IMR-90 (cell line): ENCODE data around the gene ADAMTS12. TPM values are rescaled to one million over a fixed set of nuclear protein-coding genes. Genes with fewer than 3 reads are reported as not detected.

ENCODE experiments used
- ATAC-seq: fragments of 200-7000 bp; cut with Tn5 transposase; 2 replicates; pipeline ENCODE4 v1.9.1; 2020; ENCODE audit warnings: low read depth, mild to moderate bottlenecking, moderate library complexity
- BruUV-seq: library from RNA; stranded (reverse); fragments of 400-500 nt; replicated peaks from 2 replicates; lab custom pipeline; 2021; lab: Mats Ljungman, UMichigan
- CTCF ChIA-PET: fragments of 300-600 bp; formaldehyde crosslinking; extraction: SDS; loops from one replicate; lab custom pipeline; 2021; ENCODE audit warnings: antibody characterized with exemption; lab: Yijun Ruan, JAX
- POLR2A ChIA-PET: fragments of 300-600 bp; sonication (Branson Sonifier 250); formaldehyde crosslinking; loops from one replicate; lab custom pipeline; 2022; ENCODE audit warnings: antibody characterized with exemption; ENCODE audit not compliant: unreplicated experiment; lab: Charles Lee
- DNase-seq: peaks from one replicate; pipeline ENCODE4 v3.0.0; 2013
- H2AFZ ChIP-seq: replicated peaks from 2 replicates; pipeline ENCODE3; 2013; ENCODE audit warnings: low read length, mild to moderate bottlenecking; ENCODE audit not compliant: poor library complexity
- H2AK5ac ChIP-seq: 2 replicates; pipeline ENCODE4 v1.6.1; 2013; ENCODE audit warnings: low read depth, low read length, inconsistent platforms
- H2AK9ac ChIP-seq: replicated peaks from 2 replicates; pipeline ENCODE3; 2013; ENCODE audit warnings: mild to moderate bottlenecking, low read depth, low read length, moderate library complexity; ENCODE audit not compliant: poor library complexity
- H2BK120ac ChIP-seq: 2 replicates; pipeline ENCODE4 v1.6.1; 2013; ENCODE audit warnings: low read depth, low read length, inconsistent platforms
- H2BK15ac ChIP-seq: 3 replicates; pipeline ENCODE4 v1.6.1; 2013; ENCODE audit warnings: low read depth, low read length, inconsistent platforms
- H2BK20ac ChIP-seq: 2 replicates; pipeline ENCODE4 v1.6.1; 2013; ENCODE audit warnings: low read depth, mild to moderate bottlenecking, inconsistent platforms, low read length, moderate library complexity
- H2BK5ac ChIP-seq: 2 replicates; pipeline ENCODE4 v1.6.1; 2013; ENCODE audit warnings: mild to moderate bottlenecking, low read depth, low read length, inconsistent platforms; ENCODE audit not compliant: poor library complexity, severe bottlenecking
- H3K14ac ChIP-seq: replicated peaks from 2 replicates; pipeline ENCODE4 v1.6.1; 2013; ENCODE audit warnings: low read depth, low read length, inconsistent platforms
- H3K18ac ChIP-seq: 2 replicates; pipeline ENCODE4 v1.6.1; 2013; ENCODE audit warnings: low read depth, low read length, control low read depth
- H3K23ac ChIP-seq: 2 replicates; pipeline ENCODE4 v1.6.1; 2013; ENCODE audit warnings: low read depth, low read length, inconsistent platforms
- H3K27ac ChIP-seq: 2 replicates; pipeline ENCODE4 v1.5.1; 2013; ENCODE audit warnings: mild to moderate bottlenecking, control low read depth, low read length; ENCODE audit not compliant: insufficient read depth
- H3K27me3 ChIP-seq: 2 replicates; pipeline ENCODE4 v1.6.1; 2013; ENCODE audit warnings: low read length; ENCODE audit not compliant: control insufficient read depth, insufficient read depth
- H3K36me3 ChIP-seq: 2 replicates; pipeline ENCODE4 v1.6.1; 2013; ENCODE audit warnings: low read length, mixed read lengths; ENCODE audit not compliant: control insufficient read depth, insufficient read depth
- H3K4ac ChIP-seq: 2 replicates; pipeline ENCODE4 v1.6.1; 2013; ENCODE audit warnings: low read depth, low read length, inconsistent platforms
- H3K4me1 ChIP-seq: 2 replicates; pipeline ENCODE4 v1.6.1; 2013; ENCODE audit warnings: low read length, mixed read lengths; ENCODE audit not compliant: control insufficient read depth, insufficient read depth
- H3K4me2 ChIP-seq: 2 replicates; pipeline ENCODE4 v1.6.1; 2013; ENCODE audit warnings: low read depth, mild to moderate bottlenecking, control low read depth, low read length, moderate library complexity
- H3K4me3 ChIP-seq: 2 replicates; pipeline ENCODE4 v1.5.1; 2013; ENCODE audit warnings: low read depth, mild to moderate bottlenecking, control low read depth, low read length, moderate library complexity; ENCODE audit not compliant: insufficient read depth
- H3K56ac ChIP-seq: 2 replicates; pipeline ENCODE4 v1.6.1; 2013; ENCODE audit warnings: low read length, inconsistent platforms; ENCODE audit not compliant: insufficient read depth; ENCODE audit errors: extremely low read depth
- H3K79me1 ChIP-seq, 2 experiments: 2 replicates each; pipeline ENCODE4 v1.6.1; 2013; ENCODE audit warnings: low read length in 2 of 2, inconsistent platforms in 1 of 2, low read depth in 1 of 2
- H3K9ac ChIP-seq: 2 replicates; pipeline ENCODE4 v1.6.1; 2013; ENCODE audit warnings: low read depth, low read length, control low read depth
- H3K9me1 ChIP-seq: 2 replicates; pipeline ENCODE4 v1.6.1; 2013; ENCODE audit warnings: low read length, inconsistent platforms; ENCODE audit not compliant: insufficient read depth
- H3K9me3 ChIP-seq: 2 replicates; pipeline ENCODE4 v1.6.1; 2013; ENCODE audit warnings: low read length; ENCODE audit not compliant: control insufficient read depth, insufficient read depth
- H4K20me1 ChIP-seq: 2 replicates; pipeline ENCODE4 v1.6.1; 2013; ENCODE audit warnings: low read length, inconsistent platforms; ENCODE audit not compliant: insufficient read depth
- H4K5ac ChIP-seq: 2 replicates; pipeline ENCODE4 v1.6.1; 2013; ENCODE audit warnings: mild to moderate bottlenecking, low read depth, low read length, control low read depth
- H4K8ac ChIP-seq, 2 experiments: 2 replicates each; pipeline ENCODE4 v1.6.1; 2013; ENCODE audit warnings: low read depth in 2 of 2, low read length in 2 of 2, control low read depth in 1 of 2, inconsistent platforms in 1 of 2
- H4K91ac ChIP-seq: 2 replicates; pipeline ENCODE4 v1.6.1; 2013; ENCODE audit warnings: low read depth, low read length, inconsistent platforms; ENCODE audit not compliant: insufficient read depth
- BHLHE40 ChIP-seq: fragments of 150-350 bp; IDR thresholded peaks from 2 replicates; pipeline ENCODE4 v1.6.1; 2016; ENCODE audit warnings: mild to moderate bottlenecking, low read depth, low read length
- CEBPB ChIP-seq: IDR thresholded peaks from 2 replicates; pipeline ENCODE4 v1.6.1; 2012; ENCODE audit warnings: low read depth, low read length, improper control_type of control experiment
- CHD1 ChIP-seq: IDR thresholded peaks from 2 replicates; pipeline ENCODE4 v1.6.1; 2012; ENCODE audit warnings: low read depth, low read length, improper control_type of control experiment
- ELK1 ChIP-seq: fragments of 150-350 bp; IDR thresholded peaks from 2 replicates; pipeline ENCODE4 v1.6.1; 2016; ENCODE audit warnings: low read depth, mild to moderate bottlenecking, low read length, moderate library complexity, borderline replicate concordance
- FOS ChIP-seq: fragments of 150-350 bp; IDR thresholded peaks from 2 replicates; pipeline ENCODE4 v1.6.1; 2016; ENCODE audit warnings: low read depth, low read length
- MXI1 ChIP-seq: IDR thresholded peaks from 2 replicates; pipeline ENCODE4 v1.6.1; 2012; ENCODE audit warnings: low read depth, mild to moderate bottlenecking, low read length, moderate library complexity, borderline replicate concordance
- NFE2L2 ChIP-seq: fragments of 150-350 bp; IDR thresholded peaks from 2 replicates; pipeline ENCODE4 v1.6.1; 2016; ENCODE audit warnings: low read depth, mild to moderate bottlenecking, low read length
- RAD21 ChIP-seq: IDR thresholded peaks from 2 replicates; pipeline ENCODE4 v1.6.1; 2012; ENCODE audit warnings: low read length, improper control_type of control experiment
- RCOR1 ChIP-seq: IDR thresholded peaks from 2 replicates; pipeline ENCODE4 v1.6.1; 2012; ENCODE audit warnings: mild to moderate bottlenecking, low read length, improper control_type of control experiment; ENCODE audit not compliant: insufficient replicate concordance
- RFX5 ChIP-seq: IDR thresholded peaks from 2 replicates; pipeline ENCODE4 v1.8.0; 2012; ENCODE audit warnings: low read depth, mild to moderate bottlenecking, low read length, moderate library complexity
- SMC3 ChIP-seq: fragments of 150-350 bp; IDR thresholded peaks from 2 replicates; pipeline ENCODE4 v1.6.1; 2016; ENCODE audit warnings: low read depth, mild to moderate bottlenecking, antibody characterized with exemption, low read length, moderate library complexity
- USF2 ChIP-seq: fragments of 150-350 bp; IDR thresholded peaks from 2 replicates; pipeline ENCODE4 v1.6.1; 2017; ENCODE audit warnings: mild to moderate bottlenecking, antibody characterized with exemption, low read length, low read depth
- WGBS, 2 experiments: methylation state at CpG; one replicate each; pipeline versions ENCODE4 v1.1.5 to v1.1.7; 2013; ENCODE audit warnings: missing lambda C conversion rate in 2 of 2; ENCODE audit not compliant: insufficient read length in 1 of 2; ENCODE audit errors: extremely low coverage in 2 of 2; 5-methylcytosine and 5-hydroxymethylcytosine counted together
- dilution Hi-C: fragments of 300-500 bp; cut with HindIII; formaldehyde crosslinking; loops from one replicate; pipeline ENCODE4 v1.14.3; 2018; ENCODE audit warnings: low sequenced_read_pairs; ENCODE audit not compliant: unreplicated experiment
- in situ Hi-C: fragments of 300-500 bp; cut with MboI; formaldehyde crosslinking; loops from 3 replicates; pipeline ENCODE4 v1.14.3; 2019; ENCODE audit warnings: low sequenced_read_pairs, inconsistent platforms, mixed read lengths
- intact Hi-C: fragments of 100-400 bp; cut with micrococcal nuclease; formaldehyde crosslinking; loops from 2 replicates; pipeline ENCODE4 v1.10.0; 2022
- polyA plus RNA-seq, 3 experiments: library from polyadenylated mRNA; depleted of rRNA; stranded (reverse); fragments of >200 nt; gene quantifications; 2 replicates each; pipeline ENCODE4 v1.2.3, GENCODE V29; 2012; ENCODE audit warnings: low replicate concordance in 1 of 3
- total RNA-seq: library from RNA; depleted of rRNA; stranded (reverse); fragments of >200 nt; gene quantifications from 2 replicates; pipeline ENCODE4 v1.2.3, GENCODE V29; 2012
- TF ChIP-seq, protein P1 (sequence below): conservative IDR thresholded peaks from 2 replicates; pipeline ENCODE4 v1.5.1; 2012; ENCODE audit warnings: mild to moderate bottlenecking, low read depth, low read length, improper control_type of control experiment

The ADAMTS12 gene
- total and polyA plus RNA-seq, 2 of the 4 experiments (the other 2 are of a cell fraction): 27.3 to 51.3 TPM

- CTCF ChIA-PET: interaction anchor here (0.6 kb wide), 1 partner anchor 89 kb away, joined by 3 read pairs; no protein-coding TSS in a partner anchor
- intact Hi-C loops (no loop called here), in situ Hi-C loops (no loop called here), dilution Hi-C loops (no loop called here)
- Histone ChIP-seq H3K4me3 (no peak overlapping the region), H3K79me1 (no peaks in the 10 kb centered on the region), H2AK9ac (no peak overlapping the region), H3K9ac (no peak overlapping the region), H3K14ac (no peak overlapping the region), H3K4me1 (peaks cover 3% of the 10 kb centered on the region; the same call in 1 of the 2 replicates), H4K20me1 (no peaks in the 10 kb centered on the region), H2BK5ac (no peak overlapping the region), H4K91ac (no peak overlapping the region), H2BK20ac (no peak overlapping the region), H2BK120ac (no peak overlapping the region), H4K8ac (no peak overlapping the region), H3K23ac (no peak overlapping the region), H2AK5ac (no peak overlapping the region), H3K9me1 (no peaks in the 10 kb centered on the region), H3K9me3 (peaks cover 13% of the 10 kb centered on the region), H3K4me2 (no peak overlapping the region), H4K5ac (no peak overlapping the region), H3K18ac (no peak overlapping the region), H3K56ac (no peak overlapping the region), H3K27ac (no peak overlapping the region), H3K27me3 (peaks cover 3% of the 10 kb centered on the region; the same call in 1 of the 2 replicates), H2BK15ac (no peak overlapping the region), H2AFZ (no peak overlapping the region), H3K4ac (no peak overlapping the region), H3K36me3 (no peaks in the 10 kb centered on the region)
- BruUV-seq: no TSS peak
- ATAC-seq: no peak; the same call in 1 of the 2 replicates
- TF ChIP-seq FOS (no peak), NFE2L2 (no peak), RFX5 (no peak), CHD1 (no peak), RAD21 (no peak), USF2 (no peak), CEBPB (no peak), BHLHE40 (no peak), SMC3 (no peak), ELK1 (no peak), MXI1 (no peak), RCOR1 (no peak)
- TF ChIP-seq, protein P1, sequence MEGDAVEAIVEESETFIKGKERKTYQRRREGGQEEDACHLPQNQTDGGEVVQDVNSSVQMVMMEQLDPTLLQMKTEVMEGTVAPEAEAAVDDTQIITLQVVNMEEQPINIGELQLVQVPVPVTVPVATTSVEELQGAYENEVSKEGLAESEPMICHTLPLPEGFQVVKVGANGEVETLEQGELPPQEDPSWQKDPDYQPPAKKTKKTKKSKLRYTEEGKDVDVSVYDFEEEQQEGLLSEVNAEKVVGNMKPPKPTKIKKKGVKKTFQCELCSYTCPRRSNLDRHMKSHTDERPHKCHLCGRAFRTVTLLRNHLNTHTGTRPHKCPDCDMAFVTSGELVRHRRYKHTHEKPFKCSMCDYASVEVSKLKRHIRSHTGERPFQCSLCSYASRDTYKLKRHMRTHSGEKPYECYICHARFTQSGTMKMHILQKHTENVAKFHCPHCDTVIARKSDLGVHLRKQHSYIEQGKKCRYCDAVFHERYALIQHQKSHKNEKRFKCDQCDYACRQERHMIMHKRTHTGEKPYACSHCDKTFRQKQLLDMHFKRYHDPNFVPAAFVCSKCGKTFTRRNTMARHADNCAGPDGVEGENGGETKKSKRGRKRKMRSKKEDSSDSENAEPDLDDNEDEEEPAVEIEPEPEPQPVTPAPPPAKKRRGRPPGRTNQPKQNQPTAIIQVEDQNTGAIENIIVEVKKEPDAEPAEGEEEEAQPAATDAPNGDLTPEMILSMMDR: no peak
- no CpG with 5 or more reads among the region's 1 CpG for WGBS, 2 experiments
- peak; percentile 49 for DNase-seq
- POLR2A ChIA-PET: no interaction called here
Measured at GRCh38 chr5:33905381-33905780, 13.6 kb upstream of the ADAMTS12 start.
